Neuron (in vitro differentiated cells): ENCODE results near the gene CMTM6.
"Not testable (repeated sequence)": the region's sequence is repeated elsewhere in the genome, so short reads cannot be mapped to it uniquely, and the experiment has no call there.

Experiments used
- H2AFZ ChIP-seq: one replicate; pipeline ENCODE4 v1.6.1; 2013; ENCODE audit warnings: low read depth, mild to moderate bottlenecking, inconsistent platforms, low read length, moderate library complexity
- H3K27me3 ChIP-seq: one replicate; pipeline ENCODE4 v1.6.1; 2013; ENCODE audit warnings: low read length; ENCODE audit not compliant: insufficient read depth
- H3K36me3 ChIP-seq: one replicate; pipeline ENCODE4 v1.6.1; 2013; ENCODE audit warnings: low read length; ENCODE audit not compliant: insufficient read depth
- H3K4me1 ChIP-seq: one replicate; pipeline ENCODE4 v1.6.1; 2013; ENCODE audit warnings: low read length; ENCODE audit not compliant: insufficient read depth
- H3K4me3 ChIP-seq: 2 replicates; pipeline ENCODE4 v1.5.1; 2013; ENCODE audit warnings: mild to moderate bottlenecking, low read length, moderate library complexity
- H3K9me3 ChIP-seq: one replicate; pipeline ENCODE4 v1.6.1; 2013; ENCODE audit warnings: low read length

Gene CMTM6

GRCh38 chr3:32470362-32470761, 32.3 kb downstream of the CMTM6 start:
- Histone ChIP-seq H3K4me3 (no peak overlapping the region), H3K36me3 (no peaks in the 10 kb centered on the region), H3K4me1 (no peaks in the 10 kb centered on the region), H2AFZ (no peak overlapping the region), H3K9me3 (no peaks in the 10 kb centered on the region), H3K27me3 (no peaks in the 10 kb centered on the region)

- Histone ChIP-seq H3K4me3 (no peak overlapping the region), H3K27me3 (no peaks in the 10 kb centered on the region), H2AFZ (no peak overlapping the region), H3K9me3 (no peaks in the 10 kb centered on the region), H3K36me3 (no peaks in the 10 kb centered on the region), H3K4me1 (no peaks in the 10 kb centered on the region)
These were observed 33.3 kb downstream of the CMTM6 start for GRCh38 chr3:32469151-32469874.

GRCh38 chr3:32467333-32468070, 35.1 kb downstream of the CMTM6 start:
- Histone ChIP-seq H3K36me3 (no peaks in the 10 kb centered on the region), H3K4me3 (no peak overlapping the region), H3K27me3 (no peaks in the 10 kb centered on the region), H3K4me1 (peaks cover 7% of the 10 kb centered on the region), H2AFZ (no peak overlapping the region), H3K9me3 (no peaks in the 10 kb centered on the region)

- H3K36me3 ChIP-seq, H3K4me3 ChIP-seq, H3K27me3 ChIP-seq, H3K9me3 ChIP-seq, H2AFZ ChIP-seq: not testable (repeated sequence)
- H3K4me1 ChIP-seq: peaks cover 12% of the 10 kb centered on the region
These were observed 35.8 kb downstream of the CMTM6 start for GRCh38 chr3:32466808-32467207.

- H3K9me3 ChIP-seq, H3K36me3 ChIP-seq, H3K27me3 ChIP-seq, H2AFZ ChIP-seq, H3K4me3 ChIP-seq: not testable (repeated sequence)
- H3K4me1 ChIP-seq: peaks cover 30% of the 10 kb centered on the region
These were observed 37.9 kb downstream of the CMTM6 start for GRCh38 chr3:32464726-32465125.

GRCh38 chr3:32463415-32463814, 39.2 kb downstream of the CMTM6 start:
- H2AFZ ChIP-seq, H3K36me3 ChIP-seq, H3K4me3 ChIP-seq, H3K9me3 ChIP-seq, H3K27me3 ChIP-seq: not testable (repeated sequence)
- peaks cover 35% of the 10 kb centered on the region for H3K4me1 ChIP-seq

GRCh38 chr3:32462191-32462986, 40.3 kb downstream of the CMTM6 start:
- not testable (repeated sequence) for H2AFZ ChIP-seq, H3K36me3 ChIP-seq, H3K9me3 ChIP-seq, H3K4me3 ChIP-seq, H3K27me3 ChIP-seq
- H3K4me1 ChIP-seq: peaks cover 35% of the 10 kb centered on the region

GRCh38 chr3:32460817-32461496, 41.7 kb downstream of the CMTM6 start:
- not testable (repeated sequence) for H3K9me3 ChIP-seq, H2AFZ ChIP-seq, H3K36me3 ChIP-seq, H3K27me3 ChIP-seq
- peak overlapping the region; percentile 16 for H3K4me3 ChIP-seq
- peaks cover 35% of the 10 kb centered on the region for H3K4me1 ChIP-seq

- Histone ChIP-seq H3K4me3 (peak overlapping the region; percentile 16), H2AFZ (no peak overlapping the region), H3K36me3 (peaks cover 4% of the 10 kb centered on the region), H3K4me1 (peaks cover 35% of the 10 kb centered on the region), H3K9me3 (no peaks in the 10 kb centered on the region), H3K27me3 (no peaks in the 10 kb centered on the region)
These were observed 42.5 kb downstream of the CMTM6 start for GRCh38 chr3:32460031-32460749.

GRCh38 chr3:32459450-32459849, 43.2 kb downstream of the CMTM6 start:
- Histone ChIP-seq H3K9me3 (no peaks in the 10 kb centered on the region), H3K4me3 (no peak overlapping the region), H3K36me3 (peaks cover 10% of the 10 kb centered on the region), H2AFZ (no peak overlapping the region), H3K4me1 (peaks cover 35% of the 10 kb centered on the region), H3K27me3 (no peaks in the 10 kb centered on the region)

- H2AFZ ChIP-seq: no peak overlapping the region
- no peaks in the 10 kb centered on the region for H3K27me3 ChIP-seq
- H3K4me1 ChIP-seq: peaks cover 34% of the 10 kb centered on the region
These were observed 44.6 kb downstream of the CMTM6 start for GRCh38 chr3:32457971-32458471.

GRCh38 chr3:32456429-32457130, 46.1 kb downstream of the CMTM6 start:
- Histone ChIP-seq H2AFZ (no peak overlapping the region), H3K36me3 (peaks cover 20% of the 10 kb centered on the region), H3K27me3 (no peaks in the 10 kb centered on the region), H3K4me3 (no peak overlapping the region), H3K9me3 (no peaks in the 10 kb centered on the region), H3K4me1 (peaks cover 23% of the 10 kb centered on the region)

More at GRCh38 chr3:32457971-32458471, 44.6 kb downstream of the CMTM6 start:
- no peak overlapping the region for H3K4me3 ChIP-seq
- H3K9me3 ChIP-seq: no peaks in the 10 kb centered on the region
- H3K36me3 ChIP-seq: peaks cover 18% of the 10 kb centered on the region
